DOHH2 (cell line): ENCODE data around the gene PDIA4.

Source experiments
- EZH2phosphoT487 ChIP-seq: fragments of 200-600 bp; sonication (generic); IDR thresholded peaks from 2 replicates; pipeline ENCODE4 v1.6.1; 2017; ENCODE audit warnings: borderline replicate concordance, mild to moderate bottlenecking, antibody characterized with exemption, low read length, moderate library complexity, mixed read lengths
- TF ChIP-seq, protein P1 (sequence below): fragments of 200-600 bp; sonication (generic); IDR thresholded peaks from one replicate; pipeline ENCODE4 v1.5.1; 2014; ENCODE audit warnings: antibody characterized with exemption, mild to moderate bottlenecking, low read depth, low read length; ENCODE audit not compliant: poor library complexity, severe bottlenecking

DNA sequence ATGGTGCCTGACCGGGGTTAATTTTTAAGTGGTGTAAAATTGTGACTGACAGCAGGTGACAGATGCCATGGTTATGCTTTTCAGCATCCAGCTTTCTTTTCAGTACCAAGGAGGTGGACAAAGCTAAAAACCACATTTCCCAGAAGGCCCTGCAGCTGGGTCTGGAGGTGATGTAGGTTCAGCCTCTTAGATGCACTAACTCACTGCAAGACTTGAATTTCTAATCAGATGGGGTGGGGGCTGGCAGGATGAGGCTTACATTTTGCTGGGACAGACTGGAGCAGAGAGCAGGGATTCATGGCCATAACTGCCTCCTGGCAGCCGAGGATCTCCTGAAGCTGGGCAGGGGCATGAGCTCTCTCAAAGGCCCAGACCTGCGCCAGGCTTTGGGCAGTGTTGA, 52.4 kb downstream of the PDIA4 start:
- TF ChIP-seq, protein P1, sequence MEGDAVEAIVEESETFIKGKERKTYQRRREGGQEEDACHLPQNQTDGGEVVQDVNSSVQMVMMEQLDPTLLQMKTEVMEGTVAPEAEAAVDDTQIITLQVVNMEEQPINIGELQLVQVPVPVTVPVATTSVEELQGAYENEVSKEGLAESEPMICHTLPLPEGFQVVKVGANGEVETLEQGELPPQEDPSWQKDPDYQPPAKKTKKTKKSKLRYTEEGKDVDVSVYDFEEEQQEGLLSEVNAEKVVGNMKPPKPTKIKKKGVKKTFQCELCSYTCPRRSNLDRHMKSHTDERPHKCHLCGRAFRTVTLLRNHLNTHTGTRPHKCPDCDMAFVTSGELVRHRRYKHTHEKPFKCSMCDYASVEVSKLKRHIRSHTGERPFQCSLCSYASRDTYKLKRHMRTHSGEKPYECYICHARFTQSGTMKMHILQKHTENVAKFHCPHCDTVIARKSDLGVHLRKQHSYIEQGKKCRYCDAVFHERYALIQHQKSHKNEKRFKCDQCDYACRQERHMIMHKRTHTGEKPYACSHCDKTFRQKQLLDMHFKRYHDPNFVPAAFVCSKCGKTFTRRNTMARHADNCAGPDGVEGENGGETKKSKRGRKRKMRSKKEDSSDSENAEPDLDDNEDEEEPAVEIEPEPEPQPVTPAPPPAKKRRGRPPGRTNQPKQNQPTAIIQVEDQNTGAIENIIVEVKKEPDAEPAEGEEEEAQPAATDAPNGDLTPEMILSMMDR, result no peak
- no peak for TF ChIP-seq EZH2phosphoT487
